Raji (cell line): ENCODE measurements around the gene PRKAA2.

Experiments
- POLR2A ChIP-seq: IDR thresholded peaks from 2 replicates; pipeline ENCODE4 v1.6.1; 2011; ENCODE audit warnings: low read depth, low read length, control low read depth; ENCODE audit not compliant: insufficient read depth

PRKAA2 gene

GRCh38 chr1:56644919-56645676 is at the start of gene PRKAA2:
Gene PRKAA2, plus strand, starts transcription at chr1:56645314. Its CDS starts 74 bp downstream, at chr1:56645388.
- no peak for TF ChIP-seq POLR2A

- no peak for TF ChIP-seq POLR2A
Measured at GRCh38 chr1:56617141-56617540, 28.0 kb upstream of the PRKAA2 start.

GRCh38 chr1:56625819-56626440 is 19.2 kb upstream of the PRKAA2 start:
- no peak for TF ChIP-seq POLR2A

DNA sequence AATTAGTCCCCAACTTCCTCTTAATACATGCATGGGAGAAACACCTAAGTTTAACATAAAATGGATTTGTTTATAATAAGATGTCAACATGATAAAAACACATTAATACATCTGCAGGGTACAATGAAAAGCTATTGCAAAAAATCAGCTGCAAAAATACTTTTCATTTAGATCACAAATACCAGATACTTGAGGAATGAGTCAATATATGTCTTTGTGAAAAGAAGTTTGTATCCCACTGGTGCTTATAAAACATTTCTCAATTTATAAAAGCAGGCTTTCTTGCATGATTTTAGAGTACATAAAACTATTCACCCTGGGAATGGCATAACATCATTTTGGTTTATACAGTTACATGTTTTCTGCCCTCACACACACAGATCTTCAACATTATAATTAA is 18.6 kb upstream of the PRKAA2 start:
- no peak for TF ChIP-seq POLR2A

DNA sequence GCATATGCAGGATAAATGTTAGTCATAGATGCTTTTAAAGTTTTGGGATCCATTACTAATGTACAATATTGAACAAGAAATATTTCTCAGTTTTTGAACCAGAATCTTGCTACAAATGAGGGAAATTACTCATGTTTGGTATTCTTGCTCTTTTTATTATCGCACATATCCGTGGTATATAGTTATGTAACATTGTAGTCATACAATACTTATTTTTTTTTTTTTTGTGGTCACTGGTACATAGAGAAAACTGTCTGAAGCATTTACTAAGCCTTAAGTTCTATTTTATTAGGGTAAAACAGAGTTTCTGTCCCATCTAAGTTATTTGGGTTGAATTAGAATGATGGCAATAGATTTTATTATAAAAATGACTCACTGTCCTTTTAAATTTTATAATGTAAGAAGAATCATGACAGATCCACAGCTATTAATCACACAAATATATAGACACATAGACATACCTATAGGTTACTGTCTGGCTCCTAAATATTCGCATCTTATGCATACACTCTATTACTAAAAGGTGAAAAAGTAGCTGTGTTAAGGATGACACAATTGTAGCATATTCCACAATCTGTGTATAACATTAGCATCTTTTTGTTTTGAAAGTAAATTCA is 18.0 kb upstream of the PRKAA2 start:
- TF ChIP-seq POLR2A = no peak

DNA sequence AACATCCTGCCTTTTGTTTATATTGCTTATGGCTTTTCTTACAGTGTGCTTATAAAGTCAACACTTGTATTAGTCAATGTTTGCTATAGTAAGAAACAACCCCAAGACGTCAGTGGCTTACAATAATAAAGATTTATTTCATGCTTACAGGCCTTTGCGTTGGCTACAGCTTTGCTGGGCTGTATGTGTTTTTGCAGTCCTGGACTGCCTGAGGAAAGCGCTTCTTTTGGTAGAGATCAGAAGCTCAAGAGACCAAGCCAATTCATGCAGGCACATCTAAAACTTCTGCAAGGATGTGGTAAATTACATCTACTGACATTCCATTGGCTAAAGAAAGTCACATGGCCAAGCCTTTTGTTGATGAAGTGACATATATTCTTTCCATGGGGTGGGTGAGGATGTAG is 17.5 kb upstream of the PRKAA2 start:
- TF ChIP-seq POLR2A = no peak

- TF ChIP-seq POLR2A = no peak
Measured at GRCh38 chr1:56630786-56631185, 14.3 kb upstream of the PRKAA2 start.

DNA sequence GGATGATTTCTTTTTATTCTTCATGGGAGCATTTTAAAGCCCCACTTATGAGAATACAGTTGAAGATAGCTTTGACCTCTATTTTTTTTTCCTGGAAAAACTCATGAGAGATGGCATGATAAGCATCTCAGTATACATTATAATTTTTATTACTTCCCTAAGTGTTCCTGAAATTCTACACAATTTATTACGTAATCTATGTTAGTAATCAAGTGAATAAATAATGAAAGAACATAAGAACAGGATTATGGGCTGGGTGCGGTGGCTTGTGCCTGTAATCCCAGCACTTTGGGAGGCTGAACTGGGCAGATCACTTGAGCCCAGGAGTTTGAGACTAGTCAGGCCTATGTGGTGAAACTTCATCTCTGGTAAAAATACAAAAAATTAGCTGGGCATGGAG is 13.2 kb upstream of the PRKAA2 start:
- TF ChIP-seq POLR2A = no peak

DNA sequence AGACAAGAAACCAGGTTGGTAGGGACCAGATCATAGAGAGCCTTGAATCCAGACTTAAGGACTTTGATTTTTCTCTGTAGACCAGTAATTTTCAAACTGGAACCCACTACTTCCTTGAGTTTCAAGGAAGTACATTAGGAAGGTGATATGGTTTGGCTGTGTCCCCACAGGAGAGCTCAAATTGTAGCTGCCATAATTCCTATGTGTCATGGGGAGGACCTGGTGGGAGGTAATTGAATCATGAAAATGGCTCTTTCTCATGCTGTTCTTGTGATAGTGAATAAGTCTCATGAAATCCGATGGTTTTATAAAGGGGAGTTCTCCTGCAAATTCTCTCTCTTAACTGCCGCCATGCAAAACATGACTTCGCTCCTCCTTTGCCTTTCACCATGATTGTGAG is 10.1 kb upstream of the PRKAA2 start:
- TF ChIP-seq POLR2A = no peak

GRCh38 chr1:56638248-56638647 is 6.9 kb upstream of the PRKAA2 start:
- TF ChIP-seq POLR2A = no peak

- no peak for TF ChIP-seq POLR2A
Measured at GRCh38 chr1:56639211-56639610, 5.9 kb upstream of the PRKAA2 start.

DNA sequence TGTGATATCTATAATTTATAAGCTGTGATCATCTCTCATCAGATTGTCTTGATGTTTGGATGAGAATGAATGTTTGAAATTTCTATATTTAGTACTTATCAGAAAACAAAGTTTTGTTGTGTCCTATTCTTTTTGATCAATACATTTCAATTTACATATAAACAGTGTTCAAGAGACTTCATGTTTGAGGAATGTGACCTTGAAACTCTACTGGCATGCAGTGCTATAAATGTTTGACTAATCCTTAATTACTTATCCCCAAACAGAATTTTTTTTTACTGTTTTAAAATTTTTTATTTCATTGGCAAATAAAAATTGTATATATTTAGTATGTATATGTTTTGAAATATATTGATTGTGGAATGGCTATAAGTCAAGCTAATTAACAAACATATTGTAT is 1.5 kb upstream of the PRKAA2 start:
- TF ChIP-seq POLR2A = no peak

DNA sequence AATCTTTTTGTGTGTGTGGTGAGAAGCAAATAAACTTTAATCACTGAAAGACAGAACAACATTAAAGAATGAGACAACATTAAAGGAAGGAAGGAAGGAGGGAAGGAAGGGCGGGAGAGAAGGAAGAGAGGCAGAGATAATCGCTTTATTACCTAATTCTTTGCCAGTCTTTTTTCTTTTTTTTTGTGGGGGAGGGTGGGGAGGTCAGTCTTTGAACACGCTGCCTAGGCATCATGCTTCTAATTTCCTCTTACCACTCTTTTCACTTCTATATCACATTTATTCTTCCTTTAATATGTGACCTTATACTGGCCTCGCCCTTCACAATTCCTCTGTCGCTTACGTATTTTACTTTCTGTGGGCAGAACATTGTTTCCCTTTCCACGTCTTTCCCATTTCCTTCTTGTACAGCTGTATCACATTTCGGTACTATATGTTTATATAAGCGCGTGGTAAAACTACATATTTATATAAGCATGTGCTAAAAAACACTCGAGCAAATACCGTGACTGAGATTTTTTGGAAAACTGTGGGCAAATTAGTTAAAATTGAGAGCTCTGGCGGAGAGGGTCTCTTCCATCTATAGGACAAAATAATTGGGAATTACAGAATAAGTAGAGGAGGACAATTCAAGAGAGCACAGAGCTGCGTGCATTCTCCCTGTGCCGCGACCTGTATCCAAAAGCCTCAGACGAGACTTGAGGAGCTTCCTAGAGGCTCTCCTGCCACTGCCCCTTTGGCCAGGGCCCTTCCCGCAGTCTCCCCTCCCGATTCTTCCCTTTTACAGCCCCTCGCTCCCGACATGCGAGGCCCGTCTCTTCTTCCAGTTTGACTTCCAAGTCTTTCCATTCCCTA is 823 bp upstream of the PRKAA2 start:
- no peak for TF ChIP-seq POLR2A

GRCh38 chr1:56645677-56646305 is 677 bp downstream of the PRKAA2 start:
- TF ChIP-seq POLR2A = no peak

DNA sequence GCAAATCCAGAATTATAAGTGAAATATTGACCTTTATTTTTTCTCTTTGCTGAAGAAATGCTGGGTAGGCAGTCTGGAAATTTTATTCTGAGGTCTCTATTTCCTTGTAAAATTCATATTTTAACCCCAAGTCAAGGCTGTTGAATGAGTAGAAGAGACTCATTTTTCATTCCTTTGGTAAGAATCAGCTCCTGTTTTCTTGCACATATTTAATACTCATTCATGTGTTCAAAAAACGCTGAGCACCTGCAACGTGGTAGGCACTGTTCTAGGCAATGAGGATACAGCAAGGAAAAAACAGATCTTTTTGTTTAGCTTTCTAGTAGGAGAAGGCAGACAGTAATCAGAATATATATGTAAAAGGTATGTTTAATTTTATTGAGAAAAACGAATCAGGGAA is 1.5 kb downstream of the PRKAA2 start:
- no peak for TF ChIP-seq POLR2A
